ENCODE measurements around the gene MXRA7.
"Not testable (repeated sequence)": the region's sequence is repeated elsewhere in the genome, so short reads cannot be mapped to it uniquely, and the experiment has no call there.

Gene MXRA7

DNA sequence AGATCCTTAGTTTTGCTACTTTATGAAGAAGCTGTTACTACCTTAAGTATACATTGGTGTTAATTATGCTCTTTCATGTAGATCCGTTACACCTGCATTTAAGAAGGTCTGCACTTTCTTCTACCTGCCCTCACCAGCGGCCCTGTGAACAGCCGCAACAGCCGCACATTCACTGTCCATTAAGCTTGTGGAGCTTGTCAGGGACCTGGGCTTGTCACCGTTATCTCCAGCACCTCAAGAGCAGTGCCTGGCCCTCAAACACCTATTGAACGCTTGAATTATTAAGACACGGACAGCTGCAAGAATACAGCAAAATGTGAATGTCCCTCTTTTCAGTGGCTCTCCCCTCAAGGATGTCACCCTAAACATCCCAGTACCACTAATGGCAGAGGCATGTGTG lies 3.0 kb upstream of the MXRA7 start:
- H3K4me1 ChIP-seq (ENCODE audit: insufficient read depth, low read length, poor library complexity, severe bottlenecking), result peaks cover 41% of the 10 kb centered on the region
- H3K36me3 ChIP-seq (ENCODE audit: insufficient read depth, low read length), result peaks cover 38% of the 10 kb centered on the region; the same call in 1 of the 2 replicates
- TF ChIP-seq EZH2phosphoT487 (IDR thresholded peaks at IDR 0.05; ENCODE audit: borderline replicate concordance) (no peak), CTCF (conservative IDR thresholded peaks at IDR 0.05; ENCODE audit: low read length) (no peak)
- no peak overlapping the region for H2AFZ ChIP-seq (ENCODE audit: low read length)
- H3K4me2 ChIP-seq (ENCODE audit: low read depth, low read length, poor library complexity, severe bottlenecking), result no peak overlapping the region
- H3K9me2 ChIP-seq (replicated peaks; ENCODE audit: low read depth, low read length), result no peaks in the 10 kb centered on the region
- H3K79me2 ChIP-seq (ENCODE audit: insufficient read depth, low read length), result peaks cover 14% of the 10 kb centered on the region; the same call in 1 of the 2 replicates
- H3K4me3 ChIP-seq (ENCODE audit: low read length, poor library complexity, severe bottlenecking), result no peak overlapping the region
- no peaks in the 10 kb centered on the region for H3K9me3 ChIP-seq (ENCODE audit: insufficient read depth, low read depth, low read length)
- H3F3A ChIP-seq (ENCODE audit: low read depth), result peaks cover 6% of the 10 kb centered on the region; the same call in 1 of the 2 replicates
- no peaks in the 10 kb centered on the region for H3K27me3 ChIP-seq (ENCODE audit: insufficient read depth, low read length, poor library complexity, severe bottlenecking)
- H4K20me1 ChIP-seq (ENCODE audit: insufficient read depth, low read length, poor library complexity, severe bottlenecking), result no peaks in the 10 kb centered on the region
- H3K9ac ChIP-seq (ENCODE audit: low read depth, low read length, poor library complexity, severe bottlenecking), result peak overlapping the region; percentile 13

GRCh38 chr17:76712321-76712720 lies 1.6 kb upstream of the MXRA7 start:
- H3K36me3 ChIP-seq (ENCODE audit: insufficient read depth, low read length), result peaks cover 28% of the 10 kb centered on the region; the same call in 1 of the 2 replicates
- not testable (repeated sequence) for H2AFZ ChIP-seq (ENCODE audit: low read length); H3K27me3 ChIP-seq (ENCODE audit: insufficient read depth, low read length, poor library complexity, severe bottlenecking); H3K9ac ChIP-seq (ENCODE audit: low read depth, low read length, poor library complexity, severe bottlenecking); H4K20me1 ChIP-seq (ENCODE audit: insufficient read depth, low read length, poor library complexity, severe bottlenecking); H3K9me2 ChIP-seq (replicated peaks; ENCODE audit: low read depth, low read length); H3K9me3 ChIP-seq (ENCODE audit: insufficient read depth, low read depth, low read length); H3F3A ChIP-seq (ENCODE audit: low read depth); H3K4me3 ChIP-seq (ENCODE audit: low read length, poor library complexity, severe bottlenecking)
- peak overlapping the region; percentile 72 for H3K4me2 ChIP-seq (ENCODE audit: low read depth, low read length, poor library complexity, severe bottlenecking)
- peaks cover 41% of the 10 kb centered on the region for H3K4me1 ChIP-seq (ENCODE audit: insufficient read depth, low read length, poor library complexity, severe bottlenecking)
- H3K79me2 ChIP-seq (ENCODE audit: insufficient read depth, low read length), result peaks cover 14% of the 10 kb centered on the region; the same call in 1 of the 2 replicates

GRCh38 chr17:76709951-76710862 lies 558 bp downstream of the MXRA7 start:
- H3K9me2 ChIP-seq (replicated peaks; ENCODE audit: low read depth, low read length); H4K20me1 ChIP-seq (ENCODE audit: insufficient read depth, low read length, poor library complexity, severe bottlenecking); H3K27me3 ChIP-seq (ENCODE audit: insufficient read depth, low read length, poor library complexity, severe bottlenecking); H3K79me2 ChIP-seq (ENCODE audit: insufficient read depth, low read length); H3K9me3 ChIP-seq (ENCODE audit: insufficient read depth, low read depth, low read length); H2AFZ ChIP-seq (ENCODE audit: low read length); H3F3A ChIP-seq (ENCODE audit: low read depth): not testable (repeated sequence)
- peaks cover 29% of the 10 kb centered on the region for H3K4me1 ChIP-seq (ENCODE audit: insufficient read depth, low read length, poor library complexity, severe bottlenecking)
- H3K9ac ChIP-seq (ENCODE audit: low read depth, low read length, poor library complexity, severe bottlenecking), result peak overlapping the region; percentile 52
- H3K4me3 ChIP-seq (ENCODE audit: low read length, poor library complexity, severe bottlenecking), result peak overlapping the region; percentile 67
- peaks cover 10% of the 10 kb centered on the region; the same call in 1 of the 2 replicates for H3K36me3 ChIP-seq (ENCODE audit: insufficient read depth, low read length)
- peak overlapping the region; percentile 87 for H3K4me2 ChIP-seq (ENCODE audit: low read depth, low read length, poor library complexity, severe bottlenecking)

DNA sequence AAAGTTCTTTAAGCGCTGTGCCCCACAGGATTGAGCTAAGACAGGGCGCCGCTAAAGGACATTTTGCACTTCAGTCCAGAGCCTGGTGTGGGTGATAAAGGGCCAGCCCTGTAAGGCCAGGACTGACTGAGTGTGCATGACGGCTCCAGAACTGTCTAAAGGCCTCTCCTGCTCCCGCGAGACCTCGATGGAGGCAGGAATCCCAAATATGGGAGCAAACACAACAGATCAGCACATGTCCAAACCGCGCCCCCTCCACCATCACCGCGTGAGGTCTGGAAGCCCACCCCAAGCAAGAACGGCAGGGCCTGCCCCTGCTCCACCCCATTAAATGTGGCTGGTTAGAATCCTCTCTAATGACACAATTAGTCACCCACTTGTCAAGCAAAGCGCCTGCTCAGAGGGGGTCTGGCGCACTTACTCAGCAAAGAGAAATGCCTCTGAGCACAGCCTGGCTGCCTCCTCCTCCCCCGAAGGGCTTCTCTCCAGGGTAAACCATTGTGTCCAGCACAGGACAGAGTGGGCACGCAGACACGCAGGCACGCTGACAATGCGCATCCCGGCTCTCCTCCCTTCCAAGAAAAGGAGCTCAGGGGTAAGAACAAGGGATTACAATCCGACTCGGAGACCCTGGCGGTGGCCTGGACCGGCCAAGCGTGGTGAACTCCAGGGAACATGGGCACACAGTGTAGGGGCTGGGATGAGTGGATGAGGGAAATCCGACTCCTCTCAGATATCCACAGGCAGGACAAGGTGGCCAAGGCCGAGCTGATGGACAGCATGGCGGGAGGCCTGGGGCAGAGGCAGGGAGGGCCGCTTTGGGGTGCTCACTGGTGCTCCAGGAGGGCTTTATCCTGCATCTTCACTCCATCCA lies 1.5 kb downstream of the MXRA7 start:
- peaks cover 4% of the 10 kb centered on the region; the same call in 1 of the 2 replicates for H3K79me2 ChIP-seq (ENCODE audit: insufficient read depth, low read length)
- H3K4me3 ChIP-seq (ENCODE audit: low read length, poor library complexity, severe bottlenecking), result peak overlapping the region; percentile 67
- H3K36me3 ChIP-seq (ENCODE audit: insufficient read depth, low read length), result peaks cover 10% of the 10 kb centered on the region; the same call in 1 of the 2 replicates
- no peaks in the 10 kb centered on the region for H4K20me1 ChIP-seq (ENCODE audit: insufficient read depth, low read length, poor library complexity, severe bottlenecking)
- H3K4me1 ChIP-seq (ENCODE audit: insufficient read depth, low read length, poor library complexity, severe bottlenecking), result peaks cover 22% of the 10 kb centered on the region
- H3K4me2 ChIP-seq (ENCODE audit: low read depth, low read length, poor library complexity, severe bottlenecking), result peak overlapping the region; percentile 87
- no peaks in the 10 kb centered on the region for H3K27me3 ChIP-seq (ENCODE audit: insufficient read depth, low read length, poor library complexity, severe bottlenecking)
- H3K9me2 ChIP-seq (replicated peaks; ENCODE audit: low read depth, low read length), result no peaks in the 10 kb centered on the region
- H2AFZ ChIP-seq (ENCODE audit: low read length), result no peak overlapping the region
- TF ChIP-seq CTCF (conservative IDR thresholded peaks at IDR 0.05; ENCODE audit: low read length), result no peak
- TF ChIP-seq EZH2phosphoT487 (IDR thresholded peaks at IDR 0.05; ENCODE audit: borderline replicate concordance), result no peak
- no peak overlapping the region for H3K9ac ChIP-seq (ENCODE audit: low read depth, low read length, poor library complexity, severe bottlenecking)
- H3K9me3 ChIP-seq (ENCODE audit: insufficient read depth, low read depth, low read length), result no peaks in the 10 kb centered on the region
- peaks cover 3% of the 10 kb centered on the region; the same call in 1 of the 2 replicates for H3F3A ChIP-seq (ENCODE audit: low read depth)
